CD4-positive, alpha-beta T cell (primary cell): ENCODE data around the gene RORC. TPM values are rescaled to one million over a fixed set of nuclear protein-coding genes. Genes with fewer than 3 reads are reported as not detected.

Source experiments
- ATAC-seq: fragments of 200-7000 bp; cut with Tn5 transposase; one replicate; pipeline ENCODE4 v1.10.0; 2022; ENCODE audit warnings: mild to moderate bottlenecking; ENCODE audit not compliant: poor library complexity
- CTCF ChIA-PET: fragments of 350-600 bp; sonication (Branson Sonifier 250); formaldehyde crosslinking; loops from one replicate; lab custom pipeline; 2021; ENCODE audit warnings: antibody characterized with exemption, inconsistent platforms; lab: Charles Lee
- POLR2A ChIA-PET: fragments of 350-600 bp; sonication (Branson Sonifier 250); formaldehyde crosslinking; loops from one replicate; lab custom pipeline; 2021; ENCODE audit warnings: antibody characterized with exemption, inconsistent platforms; lab: Charles Lee
- DNase-seq, 14 experiments: peaks; one replicate each; pipeline ENCODE4 v3.0.0-alpha.2; 2013 to 2020; ENCODE audit warnings: mixed read lengths in 2 of 14
- H3K27ac ChIP-seq, 2 donors: one replicate each; pipeline versions ENCODE4 v1.5.1 to v1.7.0; 2013; ENCODE audit warnings: low read length in 2 of 2, low read depth in 1 of 2, mild to moderate bottlenecking in 1 of 2
- H3K27me3 ChIP-seq, 2 experiments: 1 replicate in 1 of 2; 2 replicates in 1 of 2; pipeline versions ENCODE4 v1.6.1 to v1.7.0; 2013; ENCODE audit warnings: low read length in 2 of 2, control low read depth in 1 of 2, mild to moderate bottlenecking in 1 of 2, moderate library complexity in 1 of 2; ENCODE audit not compliant: insufficient read depth in 2 of 2, control insufficient read depth in 1 of 2
- H3K36me3 ChIP-seq: one replicate; pipeline ENCODE4 v1.6.1; 2013; ENCODE audit warnings: low read length, control low read depth; ENCODE audit not compliant: insufficient read depth
- H3K4me1 ChIP-seq: one replicate; pipeline ENCODE4 v1.6.1; 2013; ENCODE audit warnings: low read length, control low read depth; ENCODE audit not compliant: insufficient read depth
- H3K4me3 ChIP-seq: one replicate; pipeline ENCODE4 v1.5.1; 2013; ENCODE audit warnings: mild to moderate bottlenecking, low read length, moderate library complexity
- H3K9me3 ChIP-seq, 2 experiments: 1 replicate in 1 of 2; 2 replicates in 1 of 2; pipeline versions ENCODE4 v1.6.1 to v1.7.0; 2013; ENCODE audit warnings: low read length in 2 of 2, mild to moderate bottlenecking in 2 of 2, control low read depth in 1 of 2, moderate library complexity in 1 of 2; ENCODE audit not compliant: control insufficient read depth in 1 of 2, insufficient read depth in 1 of 2
- H3K27ac Mint-ChIP-seq: one replicate; pipeline ENCODE4 v1.8.0; 2020; ENCODE audit warnings: mixed read lengths
- H3K27me3 Mint-ChIP-seq: one replicate; pipeline ENCODE4 v1.8.0; 2021; ENCODE audit warnings: mixed read lengths
- H3K36me3 Mint-ChIP-seq: one replicate; pipeline ENCODE4 v1.8.0; 2021; ENCODE audit warnings: low read depth, mixed read lengths
- H3K4me1 Mint-ChIP-seq: one replicate; pipeline ENCODE4 v1.8.0; 2021; ENCODE audit warnings: low read depth, mixed read lengths
- H3K4me3 Mint-ChIP-seq: one replicate; pipeline ENCODE4 v1.8.0; 2020; ENCODE audit warnings: mild to moderate bottlenecking, mixed read lengths
- H3K9me3 Mint-ChIP-seq: one replicate; pipeline ENCODE4 v1.8.0; 2020; ENCODE audit warnings: mixed read lengths
- CTCF ChIP-seq: fragments of 200-600 bp; IDR thresholded peaks from one replicate; pipeline ENCODE4 v1.8.0; 2022; ENCODE audit warnings: antibody characterized with exemption, mild to moderate bottlenecking
- intact Hi-C, 2 experiments: fragments of 100-400 bp; cut with DNase I in 1 of 2; cut with micrococcal nuclease in 1 of 2; formaldehyde crosslinking; loops; one replicate each; pipeline versions ENCODE4 v1.15.1 to v1.9.0; 2023 to 2025; cut with DNase I, micrococcal nuclease
- total RNA-seq, 174 experiments: library from RNA in 2 of 174; stranded (reverse) in 2 of 174; gene quantifications; one replicate each; pipeline ENCODE4 v1.2.3 and lab custom pipeline; 2021 to 2026

RORC gene
- total RNA-seq, 2 experiments from 2014 or later = 3.6 to 3.7 TPM

GRCh38 chr1:151860504-151861187, 29.0 kb upstream of the RORC start:
- Mint-ChIP-seq H3K9me3 (no peaks in the 10 kb centered on the region), H3K4me3 (no peak overlapping the region), H3K4me1 (no peaks in the 10 kb centered on the region), H3K27me3 (no peaks in the 10 kb centered on the region), H3K36me3 (no peaks in the 10 kb centered on the region), H3K27ac (no peak overlapping the region)
- no peak overlapping the region for H3K27ac ChIP-seq
- no peak overlapping the region for H3K4me3 ChIP-seq
- CTCF ChIA-PET = no interaction called here
- H3K4me1 ChIP-seq = no peaks in the 10 kb centered on the region
- no peak for ATAC-seq
- H3K27me3 ChIP-seq = no peaks in the 10 kb centered on the region
- TF ChIP-seq CTCF = no peak
- no peaks in the 10 kb centered on the region for H3K36me3 ChIP-seq
- no peak for DNase-seq
- no peaks in the 10 kb centered on the region for H3K9me3 ChIP-seq
- POLR2A ChIA-PET = no interaction called here
- intact Hi-C loops = no loop called here

DNA sequence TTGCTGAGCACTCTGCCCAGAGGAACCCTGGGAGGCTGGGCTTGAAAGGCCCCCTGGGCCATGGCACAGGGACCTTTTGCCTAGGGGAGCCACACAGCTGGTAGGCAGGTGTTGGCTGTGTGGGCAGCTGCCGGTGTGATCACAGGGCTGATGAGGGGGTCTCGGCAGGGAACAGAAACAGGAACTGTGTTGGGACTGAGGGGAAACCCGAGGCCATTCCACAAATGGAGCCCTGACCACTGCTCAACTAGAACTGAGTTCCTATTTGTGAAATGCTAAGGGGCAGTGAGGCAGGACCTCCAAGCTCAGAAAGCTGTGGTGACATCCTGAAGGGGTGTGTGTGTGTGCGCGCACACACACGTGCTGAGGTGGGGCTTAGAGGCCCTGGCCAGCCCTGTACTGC, 28.3 kb upstream of the RORC start:
- Histone ChIP-seq H3K36me3 (no peaks in the 10 kb centered on the region), H3K4me1 (no peaks in the 10 kb centered on the region), H3K27me3 (no peaks in the 10 kb centered on the region), H3K4me3 (no peak overlapping the region), H3K27ac (no peak overlapping the region), H3K9me3 (no peaks in the 10 kb centered on the region)
- Mint-ChIP-seq H3K9me3 (no peaks in the 10 kb centered on the region), H3K27me3 (no peaks in the 10 kb centered on the region), H3K4me3 (no peak overlapping the region), H3K27ac (no peak overlapping the region), H3K4me1 (no peaks in the 10 kb centered on the region), H3K36me3 (no peaks in the 10 kb centered on the region)
- intact Hi-C loops = no loop called here
- ATAC-seq (no peak), DNase-seq (no peak)
- POLR2A ChIA-PET = no interaction called here
- CTCF ChIA-PET = no interaction called here
- TF ChIP-seq CTCF = no peak

DNA sequence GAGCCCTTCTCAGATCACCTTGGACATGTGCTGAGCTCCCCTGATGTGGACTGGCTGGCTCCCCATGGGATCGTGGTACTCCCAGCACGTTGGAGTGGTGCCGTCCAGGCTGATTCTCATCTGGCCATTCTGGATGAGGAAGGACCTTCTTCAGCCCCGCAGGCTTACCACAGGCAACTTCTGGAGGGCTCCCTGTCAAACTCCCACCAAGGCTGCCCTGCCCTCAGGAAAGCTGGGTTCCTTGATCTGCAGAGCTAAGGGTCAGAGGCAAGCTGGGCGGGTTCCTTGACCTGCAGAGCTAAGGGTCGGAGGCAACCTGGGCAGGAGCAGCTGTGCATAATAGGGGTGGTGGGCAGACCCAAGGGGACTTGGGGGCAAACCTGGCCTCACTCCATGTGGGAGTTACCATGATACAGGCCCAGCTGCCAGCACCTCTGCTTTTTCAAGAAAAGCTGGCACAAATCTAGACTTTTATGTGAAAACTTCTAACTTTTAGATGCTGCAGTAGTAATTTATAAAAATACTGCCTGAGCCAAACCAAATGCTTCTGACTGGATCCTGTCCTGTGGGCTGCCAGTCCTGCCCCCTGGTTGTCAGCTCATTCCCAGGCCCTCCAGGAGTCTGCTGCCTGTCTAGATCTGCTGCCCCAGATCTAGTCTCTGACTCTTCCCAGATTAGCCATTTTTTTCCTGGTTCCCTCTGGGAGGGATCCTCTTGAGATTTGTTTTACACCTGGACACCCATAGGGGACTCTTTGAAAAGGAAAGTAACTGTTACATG, 27.5 kb upstream of the RORC start:
- no peaks in the 10 kb centered on the region for H3K36me3 Mint-ChIP-seq
- POLR2A ChIA-PET = interaction anchor here (0.5 kb wide), 1 partner anchor 68 kb away, joined by 3 read pairs; no protein-coding TSS in a partner anchor
- H3K27me3 Mint-ChIP-seq = no peaks in the 10 kb centered on the region
- intact Hi-C loops = no loop called here
- no peaks in the 10 kb centered on the region for H3K4me1 Mint-ChIP-seq
- no peak for TF ChIP-seq CTCF
- Histone ChIP-seq H3K36me3 (no peaks in the 10 kb centered on the region), H3K27ac (no peak overlapping the region), H3K27me3 (no peaks in the 10 kb centered on the region), H3K4me3 (no peak overlapping the region), H3K9me3 (no peaks in the 10 kb centered on the region), H3K4me1 (no peaks in the 10 kb centered on the region)
- no peak overlapping the region for H3K27ac Mint-ChIP-seq
- no peak for DNase-seq
- CTCF ChIA-PET = interaction anchor here (1.4 kb wide), 1 partner anchor 22 kb away, joined by 4 read pairs; no protein-coding TSS in a partner anchor
- no peak overlapping the region for H3K4me3 Mint-ChIP-seq
- ATAC-seq = no peak
- no peaks in the 10 kb centered on the region for H3K9me3 Mint-ChIP-seq
